Measurements from ENCODE around the gene MTA3.

DNA sequence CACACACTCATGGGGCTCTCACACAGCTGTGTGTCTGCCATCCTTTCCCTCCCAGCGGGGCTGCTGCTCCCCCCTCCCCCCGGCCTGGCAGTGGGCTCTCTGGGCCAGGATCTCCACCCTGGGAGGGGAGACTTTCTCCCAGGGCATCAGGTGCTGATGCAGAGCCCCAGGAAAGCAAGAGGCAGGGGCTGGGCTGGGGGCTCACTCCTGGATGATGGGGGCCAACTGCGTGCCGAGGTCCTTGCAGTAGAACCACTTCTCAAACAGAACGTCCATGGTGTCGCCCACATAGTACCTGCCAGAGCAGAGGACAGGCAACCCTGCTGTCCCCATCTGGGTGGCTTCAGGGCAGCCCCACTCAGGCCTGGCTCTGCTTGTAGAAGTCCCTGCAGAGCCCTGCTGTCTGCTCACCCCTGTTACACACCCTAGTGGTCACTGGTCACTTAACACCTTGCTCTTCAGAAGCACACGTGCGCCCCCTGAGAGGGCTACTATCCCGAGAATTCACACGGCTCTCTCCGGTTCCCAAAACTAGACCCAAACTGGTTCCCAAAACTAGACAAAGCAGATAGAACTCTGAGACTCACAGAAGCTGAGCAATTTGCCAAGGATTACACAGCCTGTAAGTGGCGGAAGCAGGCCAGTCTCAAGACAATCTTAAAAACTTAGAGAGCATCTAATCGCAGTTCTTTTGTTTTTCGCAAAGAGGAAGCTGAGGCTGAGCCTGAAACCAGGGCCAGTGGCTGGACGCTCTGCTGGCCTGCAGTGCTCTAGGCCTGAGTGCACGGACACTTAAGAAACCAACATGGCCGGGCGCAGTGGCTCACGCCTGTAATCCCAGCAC, 202.1 kb downstream of the MTA3 start:
- no peak for TF ChIP-seq POLR2AphosphoS5 (IDR thresholded peaks at IDR 0.05)
- TF ChIP-seq, protein P1, sequence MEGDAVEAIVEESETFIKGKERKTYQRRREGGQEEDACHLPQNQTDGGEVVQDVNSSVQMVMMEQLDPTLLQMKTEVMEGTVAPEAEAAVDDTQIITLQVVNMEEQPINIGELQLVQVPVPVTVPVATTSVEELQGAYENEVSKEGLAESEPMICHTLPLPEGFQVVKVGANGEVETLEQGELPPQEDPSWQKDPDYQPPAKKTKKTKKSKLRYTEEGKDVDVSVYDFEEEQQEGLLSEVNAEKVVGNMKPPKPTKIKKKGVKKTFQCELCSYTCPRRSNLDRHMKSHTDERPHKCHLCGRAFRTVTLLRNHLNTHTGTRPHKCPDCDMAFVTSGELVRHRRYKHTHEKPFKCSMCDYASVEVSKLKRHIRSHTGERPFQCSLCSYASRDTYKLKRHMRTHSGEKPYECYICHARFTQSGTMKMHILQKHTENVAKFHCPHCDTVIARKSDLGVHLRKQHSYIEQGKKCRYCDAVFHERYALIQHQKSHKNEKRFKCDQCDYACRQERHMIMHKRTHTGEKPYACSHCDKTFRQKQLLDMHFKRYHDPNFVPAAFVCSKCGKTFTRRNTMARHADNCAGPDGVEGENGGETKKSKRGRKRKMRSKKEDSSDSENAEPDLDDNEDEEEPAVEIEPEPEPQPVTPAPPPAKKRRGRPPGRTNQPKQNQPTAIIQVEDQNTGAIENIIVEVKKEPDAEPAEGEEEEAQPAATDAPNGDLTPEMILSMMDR (IDR thresholded peaks at IDR 0.05), result no peak

All from breast epithelium (tissue), 3 donors.